HepG2 (cell line): ENCODE measurements around the gene USP35. TPM values are rescaled to one million over a fixed set of nuclear protein-coding genes. Genes with fewer than 3 reads are reported as not detected.
A peak's percentile ranks its signal among the peaks of the same experiment; 100 is the strongest.

Source experiments
- ATAC-seq: fragments of 200-7000 bp; cut with Tn5 transposase; 3 replicates; pipeline ENCODE4 v1.9.1; 2020; ENCODE audit warnings: mild to moderate bottlenecking, moderate library complexity
- BruUV-seq: library from RNA; stranded (reverse); fragments of 400-500 nt; replicated peaks from 2 replicates; lab custom pipeline; 2021; lab: Mats Ljungman, UMichigan
- CTCF ChIA-PET: fragments of 300-600 bp; formaldehyde crosslinking; extraction: SDS; loops from one replicate; lab custom pipeline; 2021; ENCODE audit warnings: low total read pairs, inconsistent platforms, low intra/inter-chr PET ratio; lab: Yijun Ruan, JAX
- POLR2A ChIA-PET: fragments of 350-600 bp; sonication (Branson Sonifier 250); formaldehyde crosslinking; loops from one replicate; lab custom pipeline; 2020; ENCODE audit warnings: antibody characterized with exemption, inconsistent platforms; lab: Yijun Ruan, JAX
- DNase-seq: peaks from one replicate; pipeline ENCODE4 v3.0.0-alpha.2; 2015; ENCODE audit warnings: low spot score
- FAIRE-seq: peaks from 3 replicates; lab custom pipeline; 2011; peaks lifted over from hg19 to GRCh38; lab: Jason Lieb, UNC
- H2AFZ ChIP-seq: one replicate; pipeline ENCODE4 v1.6.1; 2011; ENCODE audit warnings: low read length, inconsistent platforms
- H3K27ac ChIP-seq: fragments of 300-600 bp; 3 replicates; pipeline ENCODE4 v1.8.0; 2011; ENCODE audit warnings: mixed run types, mild to moderate bottlenecking, mixed read lengths, low read length, inconsistent platforms; ENCODE audit not compliant: insufficient read depth; ENCODE audit errors: extremely low read length
- H3K27me3 ChIP-seq, 2 experiments: fragments of 200-600 bp in 1 of 2; 2 replicates in 1 of 2; 3 replicates in 1 of 2; pipeline versions ENCODE4 v1.6.0 to v1.8.0; 2011; ENCODE audit warnings: low read length in 2 of 2, mild to moderate bottlenecking in 2 of 2, moderate library complexity in 2 of 2, inconsistent platforms in 1 of 2; ENCODE audit not compliant: insufficient read depth in 2 of 2, control insufficient read depth in 1 of 2
- H3K36me3 ChIP-seq, 2 experiments: fragments of 200-600 bp in 1 of 2; replicated peaks in 1 of 2; 2 replicates in 1 of 2; 3 replicates in 1 of 2; pipeline versions ENCODE4 v1.5.1 to v1.8.0; 2011; ENCODE audit warnings: low read length in 2 of 2, inconsistent platforms in 1 of 2; ENCODE audit not compliant: insufficient read depth in 2 of 2, control insufficient read depth in 1 of 2
- H3K4me1 ChIP-seq: 2 replicates; pipeline ENCODE4 v1.5.1; 2012; ENCODE audit warnings: low read length, inconsistent platforms; ENCODE audit not compliant: insufficient read depth
- H3K4me2 ChIP-seq: 2 replicates; pipeline ENCODE4 v1.6.0; 2011; ENCODE audit warnings: low read depth, low read length, inconsistent platforms
- H3K4me3 ChIP-seq, 3 experiments: fragments of 200-600 bp in 1 of 3; sonication (generic), shearing (Covaris generic) in 1 of 3; replicated peaks in 1 of 3; 2 replicates each; pipeline ENCODE4 v1.5.1; 2011 to 2016; ENCODE audit warnings: low read length in 3 of 3, inconsistent platforms in 2 of 3, low read depth in 2 of 3, mild to moderate bottlenecking in 2 of 3, control low read depth in 1 of 3, mixed read lengths in 1 of 3; ENCODE audit not compliant: insufficient read depth in 1 of 3
- H3K79me2 ChIP-seq: one replicate; pipeline ENCODE4 v1.6.1; 2011; ENCODE audit warnings: low read length, inconsistent platforms; ENCODE audit not compliant: insufficient read depth
- H3K9ac ChIP-seq: 2 replicates; pipeline ENCODE4 v1.6.0; 2011; ENCODE audit warnings: mild to moderate bottlenecking, low read depth, low read length, inconsistent platforms; ENCODE audit not compliant: insufficient read depth
- H3K9me3 ChIP-seq: 2 replicates; pipeline ENCODE4 v1.5.1; 2012; ENCODE audit warnings: mild to moderate bottlenecking, low read length
- H4K20me1 ChIP-seq: 2 replicates; pipeline ENCODE4 v1.6.0; 2011; ENCODE audit warnings: inconsistent platforms, mild to moderate bottlenecking, low read length, moderate library complexity; ENCODE audit not compliant: insufficient read depth
- AKNA ChIP-seq: sonication (generic); formaldehyde crosslinking; IDR thresholded peaks from 2 replicates; pipeline ENCODE4 v1.4.0; 2020; ENCODE audit warnings: missing genetic modification reagents, borderline replicate concordance
- ZNF619 ChIP-seq: sonication (generic); formaldehyde crosslinking; IDR thresholded peaks from 2 replicates; pipeline ENCODE4 v1.4.0; 2020; ENCODE audit warnings: mild to moderate bottlenecking, missing genetic modification reagents
- ZNF629 ChIP-seq: sonication (generic); formaldehyde crosslinking; conservative IDR thresholded peaks from 2 replicates; pipeline ENCODE4 v1.5.0; 2020; ENCODE audit warnings: missing genetic modification reagents
- WGBS: methylation state at CpG from one replicate; pipeline ENCODE4 v1.1.6; 2017; ENCODE audit warnings: low lambda C conversion rate; 5-methylcytosine and 5-hydroxymethylcytosine counted together
- in situ Hi-C: cut with HindIII; loops from 2 replicates; pipeline ENCODE4 v1.10.0; 2017; ENCODE audit warnings: low pct_unique_long_range_greater_than_20kb; ENCODE audit not compliant: extremely low pct_ligation_motif_present
- intact Hi-C: fragments of 100-400 bp; cut with micrococcal nuclease; formaldehyde crosslinking; loops from one replicate; pipeline ENCODE4 v1.10.0; 2022; ENCODE audit not compliant: unreplicated experiment
- polyA plus RNA-seq, 8 experiments: library from polyadenylated mRNA; depleted of rRNA in 3 of 8; stranded (reverse) in 7 of 8; unstranded in 1 of 8; fragments of >200 nt; fragmentation: Illumina TruSeq in 4 of 8; extraction: Trizol in 4 of 8; gene quantifications; 2 replicates each; pipeline versions ENCODE4 v1.2.1 to v1.2.3, GENCODE V29; 2011 to 2016; ENCODE audit warnings: low read depth in 4 of 8, missing spikeins in 1 of 8, mixed read lengths in 1 of 8; ENCODE audit not compliant: insufficient read depth in 1 of 8
- total RNA-seq, 5 experiments: library from RNA; depleted of rRNA; stranded (reverse); fragments of >200 nt; fragmentation: Illumina TruSeq; extraction: Trizol; gene quantifications; 2 replicates each; pipeline ENCODE4 v1.2.3, GENCODE V29; 2016; ENCODE audit warnings: low read depth in 1 of 5

USP35 gene
- total and polyA plus RNA-seq, 2 of the 13 experiments (the other 11 are each of a cell fraction or from before 2014, with no cell fraction given), result 4.6 to 7.7 TPM

- no peak for TF ChIP-seq ZNF619 (CRISPR knock-in tag)
These were observed 9.1 kb downstream of the USP35 start (continued) for GRCh38 chr11:78197816-78198215.

GRCh38 chr11:78199015-78199652 lies 10.4 kb downstream of the USP35 start:
- DNase-seq, result no peak
- H3K9me3 ChIP-seq, result no peaks in the 10 kb centered on the region
- ChIA-PET POLR2A (no interaction called here), CTCF (no interaction called here)
- intact Hi-C loops (no loop called here), in situ Hi-C loops (no loop called here)
- no peak overlapping the region for H3K27ac ChIP-seq
- H4K20me1 ChIP-seq, result no peaks in the 10 kb centered on the region
- TF ChIP-seq AKNA (CRISPR knock-in tag) (no peak), ZNF629 (CRISPR knock-in tag) (peak; percentile 75)
- ATAC-seq, result no peak
- no peak for FAIRE-seq
- no peak overlapping the region for H2AFZ ChIP-seq
- WGBS, result 100% methylated on average over 3 of the region's 6 CpGs
- H3K4me2 ChIP-seq, result no peak overlapping the region
- H3K4me1 ChIP-seq, result peaks cover 43% of the 10 kb centered on the region
- no peak overlapping the region for H3K9ac ChIP-seq
- H3K4me3 ChIP-seq, result no peak overlapping the region
- H3K79me2 ChIP-seq, result no peaks in the 10 kb centered on the region
- no peaks in the 10 kb centered on the region for H3K27me3 ChIP-seq
- BruUV-seq, result no TSS peak
- peaks cover 12 to 32% of the 10 kb centered on the region in 2 experiments; a peak in 4 of 5 replicates for H3K36me3 ChIP-seq
